GM18520 (cell line): ENCODE measurements around the gene ACTR2.
"Not testable (repeated sequence)": the region's sequence is repeated elsewhere in the genome, so short reads cannot be mapped to it uniquely, and the experiment has no call there.

Experiments used
- ATAC-seq: cut with Tn5 transposase; IDR thresholded peaks from one replicate; pipeline ENCODE4 v1.9.1; 2021; ENCODE audit not compliant: unreplicated experiment

Gene ACTR2

DNA sequence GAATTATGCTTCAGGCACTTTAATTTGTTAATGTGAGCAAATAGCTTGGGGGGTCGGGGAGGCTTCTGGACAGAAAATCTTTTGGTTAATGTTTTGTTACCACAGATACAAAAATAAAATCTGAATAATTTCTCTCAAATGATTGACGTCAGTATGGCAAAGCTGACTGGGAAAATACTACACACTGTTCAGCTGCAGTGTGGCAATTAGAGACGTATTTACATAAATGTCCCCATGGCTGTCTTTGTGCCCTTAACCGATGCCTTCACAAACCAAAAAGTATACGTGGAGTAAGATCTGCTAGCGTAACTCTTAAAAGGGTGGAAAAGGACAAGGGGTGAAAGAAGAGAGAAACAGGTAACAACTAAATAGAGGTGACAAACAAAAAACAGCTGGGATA, 83.4 kb downstream of the ACTR2 start:
- ATAC-seq = no peak

DNA sequence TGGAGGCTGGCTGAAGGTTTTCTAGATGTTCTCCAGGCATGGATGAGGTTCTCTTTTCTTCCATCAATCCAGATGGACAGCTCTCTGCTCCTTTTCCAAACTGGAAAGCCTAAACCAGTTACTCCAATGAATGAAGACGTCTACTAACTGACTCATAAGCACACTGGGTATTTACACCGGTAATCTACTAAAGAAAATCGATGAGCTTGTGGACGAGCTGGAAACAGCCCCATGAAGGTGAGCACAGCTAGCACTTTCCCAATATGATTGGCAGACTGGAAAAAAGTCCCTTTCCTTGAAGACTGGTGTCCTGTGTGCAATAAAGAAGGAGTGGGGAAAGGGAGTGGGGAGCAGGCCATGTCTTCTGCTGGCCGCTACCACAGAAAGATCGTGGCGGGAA, 84.0 kb downstream of the ACTR2 start:
- no peak for ATAC-seq

DNA sequence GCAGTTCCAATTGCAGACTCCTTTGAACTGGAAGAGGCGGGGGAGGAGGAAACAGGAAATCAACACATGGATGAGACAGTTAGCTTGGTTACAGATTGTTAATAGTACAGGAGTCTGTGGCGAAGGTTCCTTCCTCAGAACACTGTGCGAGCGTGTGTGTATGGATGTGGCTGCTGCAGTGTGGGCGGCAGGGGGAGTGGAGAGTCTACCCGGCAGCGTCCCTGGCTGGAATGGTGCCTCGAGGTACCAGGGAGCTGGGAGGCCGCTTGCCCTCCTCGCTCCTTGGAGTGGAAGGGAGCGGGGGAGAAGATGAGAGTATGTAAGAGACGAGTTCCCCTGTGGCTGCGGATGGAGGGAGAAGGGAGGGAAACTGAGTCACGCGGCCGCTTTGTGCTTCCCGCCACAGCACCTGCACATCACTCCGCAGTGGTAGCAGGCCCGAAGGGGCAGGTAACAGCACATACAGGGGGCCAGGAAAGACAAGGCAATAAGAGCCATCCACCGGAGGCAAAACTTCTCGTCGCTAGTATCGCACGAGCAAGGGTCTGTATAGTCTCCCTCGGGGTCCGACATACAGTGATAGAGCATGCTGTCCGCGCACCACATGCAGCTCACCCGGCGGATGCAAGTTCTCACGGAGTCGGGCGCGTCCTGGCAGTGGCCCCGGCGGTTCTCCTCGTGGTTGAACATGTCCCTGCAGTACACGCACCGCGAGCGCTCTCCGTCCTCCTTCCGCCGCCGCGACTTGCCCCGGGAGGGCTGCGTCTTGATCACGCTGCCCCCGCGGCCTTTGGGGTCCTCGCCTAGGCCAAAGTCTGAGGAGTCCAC, 85.7 kb downstream of the ACTR2 start:
- no peak for ATAC-seq

DNA sequence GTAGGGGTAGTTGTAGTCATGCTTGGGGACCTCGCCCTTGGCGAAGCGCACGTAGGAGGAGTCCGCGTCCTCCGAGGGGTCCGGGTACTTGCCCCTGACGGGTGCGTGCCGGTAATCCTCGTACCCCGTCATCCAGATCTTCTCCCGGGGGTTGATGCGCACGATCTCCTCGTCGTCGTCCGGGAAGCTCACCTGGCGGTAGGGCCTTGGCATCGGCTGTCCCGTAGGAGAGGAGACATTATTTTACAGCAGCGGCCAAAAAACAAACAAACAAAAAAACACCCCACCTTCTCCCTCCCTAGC, 86.3 kb downstream of the ACTR2 start:
- ATAC-seq = no peak

DNA sequence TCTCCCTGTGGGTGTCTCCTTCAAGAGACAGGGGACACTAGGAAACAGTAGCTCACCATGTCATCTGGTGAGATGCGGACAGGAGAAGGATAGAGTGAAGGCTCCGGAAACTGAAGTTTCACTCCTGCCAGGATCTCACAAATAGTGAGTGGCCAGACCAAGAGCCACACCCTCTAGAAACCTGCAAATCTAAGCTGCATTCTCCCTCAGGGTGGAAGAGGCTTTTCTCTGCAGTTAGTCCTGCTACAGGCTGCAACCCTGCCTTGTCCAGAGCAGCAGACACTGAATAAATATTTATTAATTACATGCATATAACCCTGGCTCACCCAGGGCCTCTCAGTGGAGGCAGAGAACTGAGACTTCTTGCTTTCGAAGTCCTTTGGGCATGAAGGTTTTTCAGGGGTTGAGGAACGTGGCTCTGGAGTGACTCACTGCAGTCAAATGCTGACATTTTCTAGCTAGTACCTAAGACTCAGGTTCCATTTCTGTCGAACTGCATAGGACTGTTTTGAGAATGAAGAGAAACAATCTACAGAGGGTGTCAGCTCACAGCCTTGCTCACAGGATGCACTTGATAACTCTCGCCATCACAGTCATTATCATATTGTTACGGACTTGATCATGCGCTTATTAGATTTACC, 87.3 kb downstream of the ACTR2 start:
- no peak for ATAC-seq

DNA sequence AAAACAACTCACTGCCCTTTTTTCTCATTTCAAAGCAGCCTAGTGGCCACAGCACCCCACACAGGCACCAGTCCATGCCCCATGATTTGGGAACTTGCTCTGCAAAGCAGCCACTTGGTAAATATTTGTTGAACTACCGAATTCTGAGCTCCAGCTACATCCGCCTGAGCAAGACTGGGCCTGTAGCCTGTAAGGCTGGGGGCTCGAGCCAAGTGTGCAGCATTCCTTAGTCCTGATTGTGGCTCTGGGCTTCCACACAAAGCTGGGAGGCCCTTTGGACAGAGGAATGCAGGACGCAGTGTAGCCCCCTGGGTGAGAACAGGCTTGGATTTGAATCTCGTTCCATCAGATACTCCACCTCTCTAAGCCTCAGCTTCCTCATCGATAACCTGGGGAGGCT, 88.4 kb downstream of the ACTR2 start:
- no peak for ATAC-seq

DNA sequence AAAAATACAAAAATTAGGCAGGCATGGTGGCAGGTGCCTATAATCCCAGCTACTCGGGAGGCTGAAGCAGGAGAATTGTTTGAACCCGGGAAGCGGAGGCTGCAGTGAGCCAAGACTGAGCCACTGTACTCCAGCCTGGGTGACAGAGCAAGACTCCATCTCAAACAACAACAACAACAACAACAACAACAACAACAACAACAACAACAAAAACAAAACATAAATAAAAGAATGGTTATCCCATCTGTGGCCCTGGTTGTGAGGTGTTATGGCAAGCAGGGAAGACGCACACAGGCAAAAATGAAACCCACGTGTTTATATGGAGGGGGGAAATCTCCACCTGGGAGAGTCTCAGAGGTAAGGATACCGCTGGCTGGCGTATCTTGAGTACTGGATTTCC, 89.7 kb downstream of the ACTR2 start:
- not testable (repeated sequence) for ATAC-seq

DNA sequence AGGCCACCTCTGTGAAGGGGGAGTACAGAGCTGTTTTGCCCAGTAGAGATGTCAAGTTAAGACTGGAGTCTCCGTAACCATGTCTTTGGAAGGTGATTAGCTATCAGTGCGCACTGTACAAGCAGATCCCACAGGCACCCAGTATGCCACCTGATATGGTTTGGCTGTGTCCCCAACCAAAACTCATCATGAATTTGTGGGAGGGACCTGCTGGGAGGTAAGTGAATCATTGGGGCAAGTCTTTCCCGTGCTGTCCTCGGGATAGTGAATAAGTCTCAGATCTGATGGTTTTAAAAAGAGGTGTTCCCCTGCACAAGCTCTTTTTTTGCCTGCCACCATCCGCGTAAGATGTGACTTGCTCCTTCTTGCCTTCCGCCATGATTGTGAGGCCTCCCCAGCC, 90.2 kb downstream of the ACTR2 start:
- no peak for ATAC-seq

DNA sequence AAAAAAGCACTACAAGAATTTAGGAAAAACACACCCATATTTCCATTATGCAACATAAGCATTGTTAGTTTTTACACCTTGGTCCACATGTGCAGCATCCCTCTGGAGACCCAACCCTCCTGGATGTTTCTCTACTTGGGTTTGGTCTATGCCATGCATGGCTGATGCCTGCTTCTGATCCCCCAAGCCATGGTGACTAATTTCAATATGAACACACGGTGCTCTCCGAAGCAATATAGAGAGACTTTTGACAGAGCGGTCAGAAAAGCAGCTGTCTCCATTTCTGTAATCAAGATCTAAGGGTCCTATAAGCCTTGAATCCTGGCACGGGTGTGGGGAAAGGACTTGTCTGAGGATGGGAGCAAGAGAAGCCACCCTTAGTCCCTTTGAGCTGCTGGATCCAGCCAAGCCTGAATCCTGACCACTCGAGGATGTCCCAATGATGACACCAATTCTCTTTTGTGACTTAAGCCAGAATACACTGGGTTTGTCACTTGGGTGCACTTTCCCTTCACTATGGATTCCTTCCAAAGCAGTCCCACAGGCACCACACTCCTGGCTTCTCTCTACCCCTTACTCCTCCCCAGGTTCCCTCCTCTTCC, 91.5 kb downstream of the ACTR2 start:
- no peak for ATAC-seq

DNA sequence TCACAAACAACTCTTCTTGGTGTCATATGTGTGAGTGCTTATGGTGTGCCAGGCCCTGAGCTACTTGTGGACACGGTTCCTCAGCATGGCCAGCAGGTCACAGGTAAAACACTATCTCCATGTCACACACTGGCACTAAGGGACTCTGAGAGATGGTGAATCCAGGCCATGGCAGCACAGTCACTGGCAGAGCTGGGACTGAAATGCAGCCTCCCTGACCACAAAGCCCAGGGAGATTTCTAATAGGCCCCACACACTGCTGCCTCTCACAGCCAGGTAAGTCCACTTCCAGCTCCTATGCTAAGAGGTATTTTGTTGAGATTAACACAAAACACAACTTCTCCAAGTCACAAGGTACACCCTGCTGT, 92.0 kb downstream of the ACTR2 start:
- no peak for ATAC-seq

DNA sequence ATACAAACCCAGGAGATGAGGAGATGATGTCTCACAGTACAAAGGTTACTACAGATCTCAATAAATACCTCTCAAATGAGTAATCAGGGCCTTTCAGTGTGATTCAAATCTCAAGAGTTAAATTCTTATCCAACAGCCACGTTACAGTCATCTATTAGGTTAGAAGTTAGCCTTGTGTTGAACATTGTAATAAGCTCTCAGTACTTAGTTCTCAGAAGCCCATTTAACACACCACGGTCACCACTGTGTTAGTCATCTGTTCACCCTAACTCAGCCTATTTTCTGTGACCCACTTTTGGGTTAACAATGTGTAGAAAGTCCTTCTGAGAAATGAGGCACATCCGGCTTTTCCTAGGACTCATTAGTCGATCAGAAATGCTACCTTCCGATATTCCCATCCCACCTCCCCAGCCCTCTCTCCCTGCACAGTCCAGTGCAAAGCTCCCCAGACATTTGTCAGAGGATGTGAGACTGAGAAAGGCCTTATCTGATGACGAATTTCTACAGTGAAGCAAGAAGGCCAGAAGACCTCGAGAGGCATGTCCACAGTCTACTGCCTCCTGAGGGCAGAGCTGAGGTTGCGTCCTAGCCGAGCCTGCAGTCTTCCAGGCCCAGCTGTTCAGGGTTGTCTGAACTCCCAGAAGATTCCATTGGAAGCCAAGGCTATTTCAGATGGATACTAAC, 92.6 kb downstream of the ACTR2 start:
- ATAC-seq = peak; percentile 67
